Lung (tissue), 16 donors: ENCODE results near the gene CLDN11. TPM values are rescaled to one million over a fixed set of nuclear protein-coding genes. Genes with fewer than 3 reads are reported as not detected.

Source experiments
- ATAC-seq: fragments of 200-7000 bp; cut with Tn5 transposase; one replicate; pipeline ENCODE4 v1.9.1; 2020; ENCODE audit warnings: moderate number of reproducible peaks; ENCODE audit not compliant: insufficient read depth, low FRiP score
- DNase-seq, 3 donors: peaks; one replicate each; pipeline ENCODE4 v3.0.0-alpha.2; 2013 to 2017
- H3K27ac ChIP-seq, 2 donors: one replicate each; pipeline ENCODE4 v1.5.1; 2013; ENCODE audit warnings: mild to moderate bottlenecking in 2 of 2, moderate library complexity in 2 of 2, control low read depth in 1 of 2, inconsistent platforms in 1 of 2, low read depth in 1 of 2, low read length in 1 of 2
- H3K27me3 ChIP-seq, 3 donors: one replicate each; pipeline ENCODE4 v1.5.1; 2013; ENCODE audit warnings: low read length in 2 of 3; ENCODE audit not compliant: control insufficient read depth in 3 of 3, insufficient read depth in 3 of 3
- H3K36me3 ChIP-seq, 4 donors: one replicate each; pipeline ENCODE4 v1.5.1; 2013; ENCODE audit warnings: low read length in 4 of 4, mild to moderate bottlenecking in 1 of 4, moderate library complexity in 1 of 4; ENCODE audit not compliant: control insufficient read depth in 4 of 4, insufficient read depth in 4 of 4
- H3K4me1 ChIP-seq, 5 donors: one replicate each; pipeline ENCODE4 v1.5.1; 2013; ENCODE audit warnings: low read length in 5 of 5, mild to moderate bottlenecking in 2 of 5, moderate library complexity in 1 of 5; ENCODE audit not compliant: control insufficient read depth in 5 of 5, insufficient read depth in 5 of 5
- H3K4me3 ChIP-seq: one replicate; pipeline ENCODE4 v1.5.1; 2013; ENCODE audit warnings: mild to moderate bottlenecking, control low read depth, moderate library complexity
- H3K9ac ChIP-seq, 2 donors: one replicate each; pipeline ENCODE4 v1.5.1; 2013; ENCODE audit warnings: low read length in 2 of 2, control low read depth in 1 of 2; ENCODE audit not compliant: insufficient read depth in 1 of 2
- H3K9me3 ChIP-seq, 4 donors: one replicate each; pipeline ENCODE4 v1.5.1; 2013; ENCODE audit warnings: low read length in 3 of 4, mild to moderate bottlenecking in 1 of 4, moderate library complexity in 1 of 4; ENCODE audit not compliant: control insufficient read depth in 4 of 4, insufficient read depth in 3 of 4
- CTCF ChIP-seq: IDR thresholded peaks from 2 replicates; pipeline ENCODE4 v1.5.1; 2012; ENCODE audit warnings: mild to moderate bottlenecking; ENCODE audit errors: control extremely low read depth, extremely low read depth
- WGBS, 2 donors: extraction: QIAGEN DNeasy Blood & Tissue Kit; methylation state at CpG; one replicate each; pipeline ENCODE4 v1.1.7; 2013; 5-methylcytosine and 5-hydroxymethylcytosine counted together
- long read RNA-seq, 5 donors: transcript quantifications; one replicate each; lab custom pipeline, GENCODE V29; 2026
- polyA plus RNA-seq, 2 donors: library from polyadenylated mRNA; stranded (reverse); fragments of 200-250 nt; gene quantifications; one replicate each; pipeline ENCODE4 v1.2.1, GENCODE V29; 2013
- total RNA-seq, 2 donors: library from RNA; depleted of rRNA in 1 of 2; stranded (reverse); fragments of >200 nt in 1 of 2; gene quantifications; one replicate each; pipeline ENCODE4 v1.2.1, GENCODE V29; 2014 to 2021
- donor health status: control.
- donor health status: control.
- donor health status: Bipolar disorder and iron deficiency.
- donor health status: healthy.
- donor health status: DM: yes; HTN: yes; CAD: no.

Gene CLDN11
- total RNA-seq (10 to 100 TPM in 1 of 2 donors, 1 to 10 TPM in 1; 6.0 to 11.5 TPM), polyA plus RNA-seq (1 to 10 TPM; 2.1 to 3.7 TPM)
- long read RNA-seq, donor 1, partial matches to known transcripts: 0 of 3 reads
- long read RNA-seq, donor 1, other reads (novel, unspliced or antisense): 0 of 3 reads
- long read RNA-seq, donor 2, partial matches to known transcripts: 0 of 2 reads
- long read RNA-seq, donor 2, other reads (novel, unspliced or antisense): 0 of 2 reads
- long read RNA-seq, donor 3: 0 reads
- long read RNA-seq, donor 4, partial matches to known transcripts: 8 of 8 reads
- long read RNA-seq, donor 4, other reads (novel, unspliced or antisense): 0 of 8 reads
- long read RNA-seq, donor 5: 0 reads

DNA sequence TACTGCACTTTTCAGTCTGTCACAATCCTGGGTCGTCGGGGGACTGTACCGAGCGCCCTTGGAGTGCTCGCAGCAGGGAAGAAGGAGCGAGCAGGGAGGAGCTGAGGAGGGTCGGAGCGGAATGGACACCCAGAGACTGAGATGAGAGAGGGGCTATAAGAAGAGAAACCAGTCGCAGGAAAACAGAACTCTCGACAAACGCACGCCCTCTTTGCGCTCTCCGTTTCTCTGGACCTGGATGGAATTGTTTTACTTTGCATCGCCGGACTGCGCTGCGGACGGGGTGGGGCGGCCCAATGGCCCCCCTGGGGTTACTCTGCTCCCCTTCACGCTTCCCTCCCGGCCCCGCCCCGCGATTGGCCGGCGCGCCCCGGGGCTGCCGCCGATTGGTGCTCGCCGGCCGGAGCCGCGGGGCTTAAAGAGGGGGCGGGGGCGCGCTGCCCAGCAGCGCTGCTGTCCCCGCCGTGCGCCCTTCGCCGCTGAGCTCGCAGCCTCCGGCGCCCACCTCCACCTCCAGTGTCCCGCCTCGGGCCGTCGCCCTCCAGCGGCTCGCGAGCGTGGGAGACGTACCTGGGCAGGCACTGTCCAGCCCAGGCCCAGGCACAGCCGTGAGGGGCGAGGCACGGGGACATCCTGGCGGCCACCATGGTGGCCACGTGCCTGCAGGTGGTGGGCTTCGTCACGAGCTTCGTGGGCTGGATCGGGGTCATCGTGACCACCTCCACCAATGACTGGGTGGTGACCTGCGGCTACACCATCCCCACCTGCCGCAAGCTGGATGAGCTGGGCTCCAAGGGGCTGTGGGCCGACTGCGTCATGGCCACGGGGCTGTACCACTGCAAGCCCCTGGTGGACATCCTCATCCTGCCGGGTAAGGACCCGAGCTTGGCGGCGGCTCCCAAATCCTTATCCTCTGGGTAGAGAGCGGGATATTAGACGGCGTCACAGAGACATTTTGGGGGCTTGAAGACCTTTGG is at the start of gene CLDN11:
Gene CLDN11, plus strand, starts transcription at position 447 of the 977 bp plus-strand sequence. Its CDS starts 199 bp downstream, at position 646.
- peak within 1 kb of the TSS in 1 of 2 donors; percentile 78 for H3K27ac ChIP-seq

GRCh38 chr3:170368921-170369320 is 49.7 kb upstream of the CLDN11 start:
- Histone ChIP-seq H3K9ac (no peak overlapping the region), H3K27ac (no peak overlapping the region), H3K27me3 (no peaks in the 10 kb centered on the region), H3K4me3 (no peak overlapping the region), H3K9me3 (no peaks in the 10 kb centered on the region), H3K36me3 (peaks cover 0 to 8% (median 2%) of the 10 kb centered on the region in 4 donors), H3K4me1 (peaks cover 0 to 13% (median 3%) of the 10 kb centered on the region in 5 donors)
- ATAC-seq (no peak), DNase-seq (no peak)
- WGBS, 2 donors: 72 to 85% methylated on average over 2 of the region's 2 CpGs
- no peak for TF ChIP-seq CTCF

More for the DNA sequence above, at the start of gene CLDN11:
- DNase-seq (peak; percentile 52 to 68 (median 59)), ATAC-seq (peak; percentile 22)
- Histone ChIP-seq H3K4me1 (peaks cover 0 to 20% (median 5%) of the 10 kb centered on the region in 5 donors), H3K27me3 (peaks cover 4 to 12% (median 7%) of the 10 kb centered on the region in 3 donors), H3K4me3 (peak within 1 kb of the TSS; percentile 38), H3K9me3 (peaks cover 0 to 1% (median 0%) of the 10 kb centered on the region in 4 donors), H3K36me3 (no peaks in the 10 kb centered on the region), H3K9ac (peak within 1 kb of the TSS in 1 of 2 donors; percentile 59)
- TF ChIP-seq CTCF: no peak
- 4 to 6% methylated on average over 75 to 79 of the region's 79 CpGs for WGBS, 2 donors

GRCh38 chr3:170372190-170372879 is 46.3 kb upstream of the CLDN11 start:
- Histone ChIP-seq H3K27me3 (no peaks in the 10 kb centered on the region), H3K27ac (no peak overlapping the region), H3K4me3 (no peak overlapping the region), H3K9me3 (no peaks in the 10 kb centered on the region), H3K4me1 (peaks cover 0 to 20% (median 3%) of the 10 kb centered on the region in 5 donors), H3K9ac (no peak overlapping the region), H3K36me3 (peaks cover 0 to 6% (median 0%) of the 10 kb centered on the region in 4 donors)
- no peak for TF ChIP-seq CTCF
- no peak for DNase-seq
- no peak for ATAC-seq
- WGBS, 2 donors: 69 to 80% methylated on average over 2 of the region's 2 CpGs
